ENCODE data around the gene ADAMTS19.
"Not testable (repeated sequence)": the region's sequence is repeated elsewhere in the genome, so short reads cannot be mapped to it uniquely, and the experiment has no call there.

The ADAMTS19 gene, protein sequence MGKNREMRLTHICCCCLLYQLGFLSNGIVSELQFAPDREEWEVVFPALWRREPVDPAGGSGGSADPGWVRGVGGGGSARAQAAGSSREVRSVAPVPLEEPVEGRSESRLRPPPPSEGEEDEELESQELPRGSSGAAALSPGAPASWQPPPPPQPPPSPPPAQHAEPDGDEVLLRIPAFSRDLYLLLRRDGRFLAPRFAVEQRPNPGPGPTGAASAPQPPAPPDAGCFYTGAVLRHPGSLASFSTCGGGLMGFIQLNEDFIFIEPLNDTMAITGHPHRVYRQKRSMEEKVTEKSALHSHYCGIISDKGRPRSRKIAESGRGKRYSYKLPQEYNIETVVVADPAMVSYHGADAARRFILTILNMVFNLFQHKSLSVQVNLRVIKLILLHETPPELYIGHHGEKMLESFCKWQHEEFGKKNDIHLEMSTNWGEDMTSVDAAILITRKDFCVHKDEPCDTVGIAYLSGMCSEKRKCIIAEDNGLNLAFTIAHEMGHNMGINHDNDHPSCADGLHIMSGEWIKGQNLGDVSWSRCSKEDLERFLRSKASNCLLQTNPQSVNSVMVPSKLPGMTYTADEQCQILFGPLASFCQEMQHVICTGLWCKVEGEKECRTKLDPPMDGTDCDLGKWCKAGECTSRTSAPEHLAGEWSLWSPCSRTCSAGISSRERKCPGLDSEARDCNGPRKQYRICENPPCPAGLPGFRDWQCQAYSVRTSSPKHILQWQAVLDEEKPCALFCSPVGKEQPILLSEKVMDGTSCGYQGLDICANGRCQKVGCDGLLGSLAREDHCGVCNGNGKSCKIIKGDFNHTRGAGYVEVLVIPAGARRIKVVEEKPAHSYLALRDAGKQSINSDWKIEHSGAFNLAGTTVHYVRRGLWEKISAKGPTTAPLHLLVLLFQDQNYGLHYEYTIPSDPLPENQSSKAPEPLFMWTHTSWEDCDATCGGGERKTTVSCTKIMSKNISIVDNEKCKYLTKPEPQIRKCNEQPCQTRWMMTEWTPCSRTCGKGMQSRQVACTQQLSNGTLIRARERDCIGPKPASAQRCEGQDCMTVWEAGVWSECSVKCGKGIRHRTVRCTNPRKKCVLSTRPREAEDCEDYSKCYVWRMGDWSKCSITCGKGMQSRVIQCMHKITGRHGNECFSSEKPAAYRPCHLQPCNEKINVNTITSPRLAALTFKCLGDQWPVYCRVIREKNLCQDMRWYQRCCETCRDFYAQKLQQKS
- long read RNA-seq, donor 1 = 0 reads
- long read RNA-seq, donor 2 = 0 reads
- long read RNA-seq, donor 3, full-length matches to known transcripts = 1 of 1 reads
- long read RNA-seq, donor 3, partial matches to known transcripts = 0 of 1 reads
- long read RNA-seq, donor 3, other reads (novel, unspliced or antisense) = 0 of 1 reads
- long read RNA-seq, donor 4 = 0 reads
- long read RNA-seq, donor 5 = 0 reads
- long read RNA-seq, donor 6 = 0 reads
- long read RNA-seq, donor 7 = 0 reads
- long read RNA-seq, donor 8, full-length matches to known transcripts = 2 of 2 reads
- long read RNA-seq, donor 8, partial matches to known transcripts = 0 of 2 reads
- long read RNA-seq, donor 8, other reads (novel, unspliced or antisense) = 0 of 2 reads

DNA sequence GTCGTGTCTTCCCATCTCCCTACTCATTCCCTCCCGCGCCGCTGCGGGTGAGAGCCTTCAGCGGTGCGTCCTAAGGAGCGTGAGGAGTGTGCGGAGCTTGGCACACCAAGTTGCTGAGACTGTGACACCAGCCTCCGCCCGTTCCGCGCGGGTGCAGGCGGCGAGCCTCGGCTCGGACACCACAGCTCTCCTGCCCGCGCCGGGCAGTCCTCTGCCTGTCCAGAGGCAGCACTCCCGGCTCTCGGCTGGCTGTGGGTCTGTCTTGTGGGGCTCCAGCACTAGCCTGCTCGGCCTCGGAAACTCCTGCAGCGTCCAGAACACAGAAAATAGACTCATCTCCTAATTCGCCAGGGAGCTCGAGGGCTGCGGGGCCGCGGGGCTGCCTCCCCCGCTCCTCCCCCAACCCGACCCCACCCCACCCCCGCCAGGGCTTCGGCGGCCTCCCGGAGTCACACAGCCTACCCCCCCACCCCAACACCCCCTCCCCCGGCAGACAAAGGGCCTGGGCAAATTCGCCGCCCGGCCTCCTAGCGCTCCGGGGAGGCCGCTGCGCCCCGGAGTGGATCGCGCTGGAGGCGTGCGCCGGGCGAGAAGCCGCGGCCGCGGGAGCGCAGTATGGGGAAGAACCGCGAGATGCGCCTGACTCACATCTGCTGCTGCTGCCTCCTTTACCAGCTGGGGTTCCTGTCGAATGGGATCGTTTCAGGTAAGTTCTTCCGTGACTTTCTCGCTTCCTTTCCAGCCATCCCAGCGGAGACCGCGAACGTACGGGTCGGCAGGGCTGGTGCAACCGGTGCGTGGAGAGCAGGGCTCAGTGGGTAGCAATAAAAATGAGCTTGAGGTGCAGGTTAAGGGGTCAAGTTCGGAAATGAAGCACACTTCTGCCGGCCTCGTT, at the start of gene ADAMTS19:
Gene ADAMTS19 (plus strand): TSS at position 522 of the 895 bp plus-strand sequence. CDS start 94 bp downstream, at position 616.
- DNase-seq = peak; percentile 82

DNA sequence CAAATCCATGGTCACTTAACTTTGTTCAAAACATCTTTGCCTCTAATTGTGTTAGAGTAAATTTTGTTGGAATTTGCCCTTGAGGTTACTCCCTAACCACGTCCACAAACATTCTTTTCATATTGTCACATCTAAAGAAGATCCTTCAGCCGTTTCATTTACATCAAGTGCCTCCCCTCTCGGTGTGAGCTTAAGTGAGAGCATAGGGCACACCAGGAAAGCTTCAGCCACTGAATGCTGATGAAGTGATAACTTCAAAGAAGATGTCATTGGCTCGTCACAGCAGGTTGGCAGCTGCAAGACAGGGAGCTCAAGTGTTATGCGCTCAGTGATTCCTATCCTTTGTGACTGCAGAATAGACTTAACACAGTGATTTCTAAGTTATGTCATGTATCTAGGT, 49.6 kb upstream of the ADAMTS19 start:
- no peak for DNase-seq

DNA sequence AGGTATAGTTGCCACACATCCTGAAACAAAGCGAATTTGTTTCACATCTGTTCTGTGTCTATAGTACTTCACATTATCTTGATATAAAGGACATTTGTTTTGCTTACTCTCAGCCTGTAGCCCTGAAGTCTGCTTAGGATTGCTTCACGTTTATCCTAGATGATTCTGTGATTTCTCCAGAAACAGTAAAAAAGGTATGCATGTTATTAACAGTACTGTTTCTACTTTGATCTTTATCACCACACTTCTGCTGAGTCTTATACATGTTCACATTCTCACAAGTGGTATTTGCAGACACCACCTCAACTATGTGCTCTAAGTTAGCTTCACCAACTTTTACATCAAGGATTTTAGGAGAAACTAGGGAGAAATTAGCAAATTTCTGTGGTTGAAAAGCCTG, 47.4 kb upstream of the ADAMTS19 start:
- DNase-seq = no peak

GRCh38 chr5:129413570-129413969, 46.5 kb upstream of the ADAMTS19 start:
- DNase-seq = no peak

GRCh38 chr5:129419292-129419691, 40.8 kb upstream of the ADAMTS19 start:
- no peak for DNase-seq

DNA sequence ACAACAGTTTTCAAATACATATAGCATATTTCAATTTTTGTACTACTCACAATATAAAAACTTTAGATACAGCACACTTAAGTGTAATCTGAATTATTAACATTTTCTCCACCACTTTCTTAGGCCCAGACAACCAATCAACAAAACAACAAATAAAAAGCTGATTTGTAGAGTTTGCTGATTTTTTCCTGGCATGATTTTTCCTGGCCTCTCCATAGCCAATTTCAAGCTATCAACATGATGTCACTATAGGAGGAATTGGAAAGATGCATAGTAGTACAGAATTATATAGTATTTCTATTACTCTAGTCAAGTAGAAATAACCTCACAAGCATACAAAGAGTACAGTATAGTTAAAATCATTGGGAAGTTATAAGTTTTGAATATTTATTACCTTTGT, 35.1 kb upstream of the ADAMTS19 start:
- no peak for DNase-seq

GRCh38 chr5:129426071-129426470, 34.0 kb upstream of the ADAMTS19 start:
- no peak for DNase-seq

DNA sequence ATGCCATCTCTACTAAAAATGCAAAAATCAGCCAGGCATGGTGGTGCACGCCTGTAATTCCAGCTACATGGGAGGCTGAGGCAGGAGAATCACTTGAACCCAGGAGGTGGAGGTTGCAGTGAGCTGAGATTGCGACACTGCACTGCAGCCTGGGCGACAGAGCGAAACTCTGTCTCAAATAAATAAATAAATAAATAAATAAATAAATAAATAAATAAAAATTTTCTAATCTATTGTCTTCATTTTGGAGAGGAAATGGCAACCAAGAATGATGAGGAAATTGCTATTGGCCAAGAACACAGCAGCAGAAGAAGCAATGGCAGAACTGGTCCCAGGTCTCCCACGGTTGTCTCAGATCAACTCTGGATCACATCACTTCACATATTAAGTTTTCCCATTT, 31.5 kb upstream of the ADAMTS19 start:
- DNase-seq = not testable (repeated sequence)

DNA sequence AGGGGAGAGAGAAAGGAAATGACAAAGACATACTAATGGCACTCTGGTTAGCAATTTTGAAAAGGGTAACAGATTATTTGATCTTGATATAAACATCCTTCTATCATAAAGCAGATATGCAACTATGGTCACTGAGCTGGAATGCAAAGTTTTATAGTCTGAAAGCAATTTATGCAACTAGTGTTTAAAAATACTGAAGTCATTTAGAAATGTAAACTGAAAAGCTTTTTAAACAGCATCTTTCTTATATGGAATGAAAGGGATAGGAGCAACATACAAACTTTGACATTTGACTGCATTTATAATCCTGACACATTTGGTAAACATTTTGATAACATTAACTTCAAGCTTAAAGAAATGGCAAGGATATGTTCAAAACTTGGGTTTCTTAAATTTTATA, 28.7 kb upstream of the ADAMTS19 start:
- no peak for DNase-seq

DNA sequence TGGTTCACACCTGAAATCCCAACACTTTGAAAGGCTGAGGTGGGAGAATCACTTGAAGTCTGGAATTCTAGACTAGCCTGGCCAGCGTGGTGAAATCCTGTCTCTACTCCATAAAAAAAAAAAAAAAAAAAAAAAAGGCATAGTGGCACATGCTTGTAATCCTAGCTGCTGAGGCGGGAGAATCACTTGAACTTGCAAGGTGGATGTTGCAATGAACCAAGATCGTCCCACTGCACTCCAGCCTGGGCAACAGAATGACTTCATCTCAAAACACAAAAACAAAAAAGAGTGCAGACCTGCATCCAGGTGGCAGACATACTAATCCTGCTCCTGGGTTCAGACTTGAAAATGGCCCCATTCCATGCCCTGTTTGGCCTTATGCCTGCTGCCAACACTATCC, 21.8 kb upstream of the ADAMTS19 start:
- DNase-seq = no peak

DNA sequence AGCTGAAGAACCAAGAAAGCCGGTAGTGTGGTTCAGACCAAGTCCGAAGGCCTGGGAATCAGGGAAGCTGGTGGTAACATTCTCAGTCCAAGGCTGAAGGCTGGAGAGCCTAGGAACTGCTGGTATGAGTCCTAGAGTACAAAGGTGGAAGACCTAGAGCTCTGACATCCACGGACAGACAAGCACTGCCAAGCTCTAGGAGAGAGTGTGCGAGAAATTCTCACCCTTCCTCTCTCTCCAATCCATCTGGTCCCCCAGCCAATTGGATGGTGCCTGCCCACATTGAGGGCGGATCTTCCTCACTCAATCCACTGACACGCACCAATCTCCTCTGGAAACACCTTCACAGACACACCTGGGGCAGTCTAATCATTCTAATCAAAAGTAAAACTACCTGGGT, 19.7 kb upstream of the ADAMTS19 start:
- no peak for DNase-seq

GRCh38 chr5:129441096-129441495, 19.0 kb upstream of the ADAMTS19 start:
- DNase-seq = no peak

GRCh38 chr5:129445379-129445778, 14.7 kb upstream of the ADAMTS19 start:
- no peak for DNase-seq

DNA sequence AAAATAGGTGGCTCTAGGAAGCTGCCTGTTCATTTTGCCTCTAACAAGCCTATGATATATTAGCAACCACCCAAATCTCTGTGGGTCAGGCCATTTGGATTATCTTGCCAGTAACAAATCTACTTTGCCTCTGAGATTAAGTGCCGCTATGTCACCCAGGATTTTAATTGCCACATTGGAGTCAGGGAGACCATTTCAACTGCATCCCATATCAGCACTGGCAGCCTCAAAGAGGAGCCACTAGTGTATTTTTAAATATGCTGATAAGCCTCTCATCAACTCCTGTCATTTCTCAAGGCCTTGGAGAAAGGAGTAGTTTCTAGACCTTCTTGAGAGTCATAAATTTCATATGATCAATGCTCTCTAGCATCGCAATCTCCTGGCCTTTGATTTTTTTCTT, 12.1 kb upstream of the ADAMTS19 start:
- DNase-seq = no peak

- DNase-seq = no peak
These were observed 11.4 kb upstream of the ADAMTS19 start for GRCh38 chr5:129448654-129449053.

- DNase-seq = no peak
These were observed 5.6 kb upstream of the ADAMTS19 start for GRCh38 chr5:129454461-129454860.

- DNase-seq = no peak
These were observed 685 bp upstream of the ADAMTS19 start for GRCh38 chr5:129459450-129459776.

GRCh38 chr5:129460672-129460935, 506 bp downstream of the ADAMTS19 start:
- no peak for DNase-seq

DNA sequence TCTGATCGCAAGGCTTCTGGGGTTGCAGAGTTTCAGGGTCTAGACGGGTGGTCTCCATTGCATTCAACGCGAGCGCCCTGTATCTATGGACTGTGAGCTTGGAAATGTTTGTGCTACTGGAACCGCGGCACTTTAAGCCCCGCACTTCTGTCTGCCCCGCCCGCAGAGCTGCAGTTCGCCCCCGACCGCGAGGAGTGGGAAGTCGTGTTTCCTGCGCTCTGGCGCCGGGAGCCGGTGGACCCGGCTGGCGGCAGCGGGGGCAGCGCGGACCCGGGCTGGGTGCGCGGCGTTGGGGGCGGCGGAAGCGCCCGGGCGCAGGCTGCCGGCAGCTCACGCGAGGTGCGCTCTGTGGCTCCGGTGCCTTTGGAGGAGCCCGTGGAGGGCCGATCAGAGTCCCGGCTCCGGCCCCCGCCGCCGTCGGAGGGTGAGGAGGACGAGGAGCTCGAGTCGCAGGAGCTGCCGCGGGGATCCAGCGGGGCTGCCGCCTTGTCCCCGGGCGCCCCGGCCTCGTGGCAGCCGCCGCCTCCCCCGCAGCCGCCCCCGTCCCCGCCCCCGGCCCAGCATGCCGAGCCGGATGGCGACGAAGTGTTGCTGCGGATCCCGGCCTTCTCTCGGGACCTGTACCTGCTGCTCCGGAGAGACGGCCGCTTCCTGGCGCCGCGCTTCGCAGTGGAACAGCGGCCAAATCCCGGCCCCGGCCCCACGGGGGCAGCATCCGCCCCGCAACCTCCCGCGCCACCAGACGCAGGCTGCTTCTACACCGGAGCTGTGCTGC, 1.0 kb downstream of the ADAMTS19 start:
- peak; percentile 81 for DNase-seq

DNA sequence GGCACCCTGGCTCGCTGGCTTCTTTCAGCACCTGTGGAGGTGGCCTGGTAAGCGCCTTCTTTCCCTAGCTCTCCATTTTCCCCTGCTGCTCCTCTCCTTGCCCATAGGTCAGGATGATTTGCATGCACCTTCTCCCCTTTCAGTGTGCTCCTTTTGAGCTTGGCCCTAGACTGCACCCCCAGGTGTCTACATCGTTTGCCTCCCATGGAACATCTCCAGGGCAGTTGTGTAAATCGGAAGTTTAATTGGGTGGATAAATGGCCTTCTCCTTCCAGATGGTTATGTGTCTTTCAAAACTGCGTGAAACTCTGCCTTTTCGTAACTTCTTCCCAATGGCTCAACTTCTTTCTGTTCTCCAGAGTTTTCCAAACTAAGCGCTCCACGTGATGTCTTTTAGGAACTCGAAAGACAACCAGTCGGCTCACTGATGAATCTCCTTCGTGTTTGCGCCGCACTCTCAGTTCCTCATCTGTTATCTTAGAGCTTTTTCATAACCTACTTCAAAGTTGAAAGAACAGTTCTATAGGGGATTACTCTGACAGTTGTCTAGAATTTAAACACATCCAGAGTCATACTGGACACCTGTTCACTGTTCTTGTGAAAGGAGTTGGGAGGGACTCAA, 1.7 kb downstream of the ADAMTS19 start:
- DNase-seq = peak; percentile 65
